Measurements from ENCODE around the gene PPFIBP1.
"Not testable (repeated sequence)": the region's sequence is repeated elsewhere in the genome, so short reads cannot be mapped to it uniquely, and the experiment has no call there.

The PPFIBP1 gene

DNA sequence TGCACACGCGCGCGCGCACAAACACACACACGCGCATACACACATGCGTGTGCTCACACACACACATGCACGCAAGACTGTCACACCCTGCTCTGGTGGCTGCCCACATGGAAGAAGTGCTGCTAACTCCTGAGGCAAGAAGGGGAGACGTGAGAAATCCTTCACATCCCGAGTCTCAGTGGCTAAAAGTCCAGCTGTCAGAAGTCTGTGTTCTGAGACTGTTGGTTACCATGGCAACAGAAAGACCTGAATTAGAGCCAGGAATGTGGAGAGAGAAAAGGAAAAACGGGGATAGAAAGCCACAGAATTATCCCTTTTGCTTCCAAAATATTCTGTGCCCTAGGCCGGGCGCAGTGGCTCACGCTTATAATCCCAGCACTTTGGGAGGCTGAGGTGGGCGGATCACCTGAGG, 71.2 kb downstream of the PPFIBP1 start:
- FAIRE-seq: no peak

GRCh38 chr12:27598866-27599265, 74.9 kb downstream of the PPFIBP1 start:
- not testable (repeated sequence) for FAIRE-seq

- FAIRE-seq: not testable (repeated sequence)
These were observed 77.2 kb downstream of the PPFIBP1 start for GRCh38 chr12:27601056-27601828.

DNA sequence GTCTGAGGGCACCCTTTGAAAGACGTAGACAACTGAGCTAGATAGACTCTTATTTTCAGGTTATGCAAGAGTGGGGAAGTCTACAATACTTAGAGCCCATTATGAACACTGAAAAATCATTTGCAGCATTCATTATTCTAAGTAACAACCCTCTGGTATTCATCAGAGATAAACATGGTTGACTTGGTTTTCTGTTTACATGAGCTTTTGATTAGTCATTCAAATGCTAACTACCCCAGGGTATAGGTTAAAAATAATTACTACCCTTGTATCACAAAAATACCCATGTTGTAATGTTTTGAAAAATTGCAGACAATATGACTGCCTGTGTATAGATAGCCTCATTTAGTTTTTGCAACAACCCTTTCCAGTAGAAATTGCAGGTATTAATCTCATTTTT, 78.5 kb downstream of the PPFIBP1 start:
- FAIRE-seq: no peak

DNA sequence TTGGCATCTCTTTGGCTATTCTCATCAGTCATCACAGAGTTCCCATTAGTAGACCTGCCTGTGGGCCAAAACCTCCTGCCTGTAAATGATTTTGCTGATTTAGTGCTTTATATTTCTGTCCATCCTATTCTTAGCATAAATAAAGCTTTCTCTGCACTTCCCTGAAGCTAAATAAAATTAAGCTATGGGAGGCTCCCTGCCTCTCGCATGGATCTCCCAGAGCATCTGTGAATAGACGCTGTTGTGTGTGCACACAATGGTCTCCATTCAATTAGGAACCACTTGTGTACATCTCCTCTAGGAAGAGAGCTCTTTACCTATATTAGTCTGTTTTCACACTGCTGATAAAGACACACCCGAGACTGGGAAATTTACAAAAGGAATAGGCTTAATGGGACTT, 80.4 kb downstream of the PPFIBP1 start:
- no peak for FAIRE-seq

DNA sequence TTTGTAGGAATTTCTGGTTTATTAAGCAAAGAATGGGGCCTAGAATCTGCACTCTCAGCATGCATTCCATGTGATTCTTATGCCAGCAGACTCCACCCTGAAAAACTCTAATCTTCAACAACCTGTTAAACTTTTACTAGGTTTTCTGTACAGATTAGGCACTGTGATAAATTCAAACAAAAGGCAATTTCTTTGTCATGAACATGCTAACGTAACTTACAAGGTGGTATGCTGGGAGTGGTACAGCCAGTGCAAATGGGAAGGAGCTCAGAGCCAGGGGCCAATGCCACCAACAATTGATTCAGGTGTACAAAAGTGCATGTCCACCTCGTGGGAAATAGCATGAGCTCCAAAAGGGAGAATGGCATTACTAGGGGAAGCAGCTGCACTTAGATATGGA, 83.0 kb downstream of the PPFIBP1 start:
- no peak for FAIRE-seq

- no peak for FAIRE-seq
These were observed 83.6 kb downstream of the PPFIBP1 start for GRCh38 chr12:27607591-27607990.

DNA sequence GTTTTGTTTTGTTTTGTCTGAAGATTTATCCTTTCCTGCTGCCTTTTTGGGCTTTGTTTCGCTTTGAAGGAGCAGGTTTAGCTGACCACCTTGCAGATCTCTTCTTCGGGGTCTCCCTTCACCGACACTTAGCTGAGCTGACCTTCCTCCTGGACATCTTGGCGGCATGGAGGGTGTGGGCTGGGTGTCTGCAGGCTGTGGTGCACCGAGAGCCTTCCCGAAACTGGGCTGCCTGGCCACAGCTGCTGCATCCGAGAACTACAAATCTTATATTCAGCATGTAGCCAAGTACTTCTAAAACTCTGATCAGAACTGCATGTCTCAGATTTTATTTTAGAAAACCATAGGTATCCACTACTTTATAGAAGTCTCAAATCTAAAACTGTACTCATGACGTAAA, 84.9 kb downstream of the PPFIBP1 start:
- no peak for FAIRE-seq

DNA sequence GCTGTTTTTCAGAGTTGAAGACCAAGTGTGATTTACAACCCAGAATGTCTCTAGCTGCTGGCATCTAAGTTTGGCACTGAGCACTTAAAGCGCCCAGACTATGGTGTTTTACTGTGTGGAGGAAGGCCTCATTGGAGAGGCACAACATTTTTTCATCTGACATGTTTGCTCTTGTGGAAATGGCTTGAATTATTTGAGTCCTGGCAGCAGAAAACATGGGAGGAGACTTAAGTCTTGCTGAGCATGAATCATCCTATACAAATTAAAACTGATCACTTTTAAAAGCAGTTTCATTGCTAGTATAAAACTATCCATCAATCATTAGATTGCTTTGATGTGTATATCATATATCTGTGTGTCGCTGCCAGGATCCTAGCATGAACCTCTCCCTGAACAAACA, 86.4 kb downstream of the PPFIBP1 start:
- no peak for FAIRE-seq

- no peak for FAIRE-seq
These were observed 90.4 kb downstream of the PPFIBP1 start for GRCh38 chr12:27614386-27614785.

DNA sequence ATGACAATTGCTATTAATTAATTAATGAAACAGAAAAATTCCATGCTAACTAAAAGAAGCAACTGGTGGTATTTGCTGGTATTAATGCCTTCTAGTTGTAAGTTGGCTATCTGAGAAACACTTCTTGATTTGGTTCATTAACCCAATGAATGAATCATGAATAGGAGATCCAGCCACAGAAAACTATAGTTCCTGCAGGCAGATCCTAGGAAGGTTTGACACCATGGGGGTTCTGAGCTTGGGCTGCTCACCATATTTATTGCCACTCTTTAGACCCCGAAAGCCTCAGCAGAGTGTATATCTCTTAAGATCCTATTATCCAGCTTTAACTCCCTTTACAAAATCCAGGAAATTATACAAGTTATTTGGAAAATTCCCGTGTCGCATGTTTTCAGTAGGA, 90.9 kb downstream of the PPFIBP1 start:
- no peak for FAIRE-seq

GRCh38 chr12:27615331-27615891, 91.4 kb downstream of the PPFIBP1 start:
- FAIRE-seq: no peak

DNA sequence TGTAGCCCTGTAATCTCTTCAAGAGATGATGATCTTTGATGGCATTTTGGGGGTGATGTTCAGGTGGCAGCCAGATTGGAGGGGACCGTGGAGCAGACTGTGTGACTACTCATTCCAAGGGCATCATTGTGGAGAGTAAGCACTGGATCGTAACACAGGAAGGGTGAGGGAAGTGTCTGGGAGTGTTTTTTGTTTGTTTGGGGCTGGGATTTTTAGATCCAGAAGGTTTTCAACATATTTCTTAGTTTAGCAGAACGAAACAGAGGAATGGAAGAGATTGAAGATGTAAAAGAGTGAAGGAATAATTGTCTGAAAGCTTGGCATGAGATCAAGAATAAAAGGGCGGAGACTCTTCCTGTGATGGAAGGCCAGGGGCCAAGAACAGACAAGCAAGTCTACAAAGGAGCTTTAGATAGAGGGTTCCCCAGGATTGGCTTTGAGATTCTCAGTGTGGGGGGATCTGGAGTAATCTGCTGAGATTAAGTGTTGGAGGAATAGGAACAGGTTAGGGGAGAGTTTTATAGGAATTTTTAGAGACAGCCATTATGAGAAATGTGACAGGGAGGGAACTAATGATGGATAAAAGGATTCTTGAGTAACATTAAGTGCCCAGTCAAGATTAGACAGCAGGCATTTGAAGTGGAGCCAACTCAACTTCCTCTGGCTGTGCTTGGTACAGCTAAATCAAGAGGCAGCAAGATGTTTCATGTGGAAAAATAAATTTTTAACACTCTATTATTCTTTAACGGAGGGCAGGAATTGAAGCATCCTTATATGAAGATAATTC, 92.5 kb downstream of the PPFIBP1 start:
- FAIRE-seq: no peak

- no peak for FAIRE-seq
These were observed 94.8 kb downstream of the PPFIBP1 start for GRCh38 chr12:27618836-27619235.

- FAIRE-seq: no peak
These were observed 95.3 kb downstream of the PPFIBP1 start for GRCh38 chr12:27619308-27619707.

GRCh38 chr12:27620121-27620520, 96.1 kb downstream of the PPFIBP1 start:
- no peak for FAIRE-seq

GRCh38 chr12:27622436-27623195, 98.6 kb downstream of the PPFIBP1 start:
- no peak for FAIRE-seq

- no peak for FAIRE-seq
These were observed 99.6 kb downstream of the PPFIBP1 start for GRCh38 chr12:27623645-27624044.

DNA sequence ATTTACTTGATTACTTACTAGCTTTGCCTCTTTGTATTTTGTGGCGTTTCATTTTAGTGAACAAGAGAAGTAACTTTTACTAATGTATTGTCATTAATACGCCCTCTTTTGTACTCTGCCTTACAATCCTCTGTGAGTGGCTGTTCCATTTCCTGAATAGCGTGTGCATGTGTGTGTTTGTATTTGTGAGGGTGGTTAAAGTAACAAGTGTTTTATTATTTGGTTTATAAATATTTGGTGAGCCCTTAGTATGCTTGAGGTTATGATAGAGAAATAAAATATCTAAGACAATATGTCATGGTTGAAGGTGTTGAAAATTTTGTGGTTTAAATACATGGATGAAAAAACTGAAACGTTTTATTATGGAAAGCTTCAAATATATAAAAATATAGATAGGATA, 100.6 kb downstream of the PPFIBP1 start:
- FAIRE-seq: no peak

GRCh38 chr12:27627123-27627852, 103.3 kb downstream of the PPFIBP1 start:
- FAIRE-seq: no peak

DNA sequence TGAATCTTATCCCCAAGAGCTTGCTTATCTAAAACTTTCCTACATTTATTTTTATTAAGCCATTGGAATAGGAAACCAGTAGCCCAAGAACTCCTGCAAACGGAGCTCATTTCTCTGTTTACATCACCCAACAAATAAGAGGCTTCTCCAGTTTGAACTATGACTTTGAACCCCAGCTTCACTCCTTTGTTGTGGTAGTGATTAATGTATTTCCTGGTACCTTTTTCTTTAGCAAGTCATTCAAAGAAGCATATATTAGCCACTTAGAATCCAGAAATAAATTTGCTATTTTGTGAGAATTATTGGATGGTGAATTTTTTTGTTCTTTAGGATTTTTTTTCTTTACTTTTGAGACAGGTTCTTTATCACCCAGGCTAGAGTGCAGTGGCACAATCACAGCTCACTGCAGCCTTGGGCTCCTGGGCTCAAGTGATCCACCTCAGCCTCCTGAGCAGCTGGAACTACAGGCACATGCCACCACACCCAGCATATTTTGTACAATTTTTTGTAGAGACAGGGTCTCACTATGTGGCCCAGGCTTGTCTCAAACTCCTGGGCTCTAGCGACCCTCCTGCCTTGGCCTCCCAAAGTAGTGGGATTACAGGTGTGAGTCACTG, 104.0 kb downstream of the PPFIBP1 start:
- not testable (repeated sequence) for FAIRE-seq

GRCh38 chr12:27630219-27630618, 106.2 kb downstream of the PPFIBP1 start:
- not testable (repeated sequence) for FAIRE-seq
